ENCODE measurements around the gene MTMR12.
"Not testable (repeated sequence)": the region's sequence is repeated elsewhere in the genome, so short reads cannot be mapped to it uniquely, and the experiment has no call there.

Gene MTMR12

DNA sequence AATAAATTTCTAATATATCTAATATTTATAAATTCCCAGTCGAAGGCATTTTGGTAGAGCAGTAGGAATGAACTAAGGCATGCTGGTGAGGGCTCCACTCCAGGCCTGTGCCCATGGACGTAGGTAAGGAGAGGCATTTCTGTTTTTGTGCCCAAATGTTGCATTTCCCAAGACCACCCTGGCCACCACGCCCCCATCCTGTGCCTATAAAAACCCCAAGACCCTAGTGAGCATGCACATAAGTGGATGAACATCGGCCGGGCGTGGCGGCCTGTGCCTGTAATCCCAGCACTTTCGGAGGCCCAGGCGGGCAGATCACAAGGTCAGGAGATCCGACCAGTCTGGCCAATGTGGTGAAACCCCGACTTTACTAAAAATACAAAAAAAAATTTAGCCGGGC lies 10.1 kb upstream of the MTMR12 start:
- no peak for DNase-seq

DNA sequence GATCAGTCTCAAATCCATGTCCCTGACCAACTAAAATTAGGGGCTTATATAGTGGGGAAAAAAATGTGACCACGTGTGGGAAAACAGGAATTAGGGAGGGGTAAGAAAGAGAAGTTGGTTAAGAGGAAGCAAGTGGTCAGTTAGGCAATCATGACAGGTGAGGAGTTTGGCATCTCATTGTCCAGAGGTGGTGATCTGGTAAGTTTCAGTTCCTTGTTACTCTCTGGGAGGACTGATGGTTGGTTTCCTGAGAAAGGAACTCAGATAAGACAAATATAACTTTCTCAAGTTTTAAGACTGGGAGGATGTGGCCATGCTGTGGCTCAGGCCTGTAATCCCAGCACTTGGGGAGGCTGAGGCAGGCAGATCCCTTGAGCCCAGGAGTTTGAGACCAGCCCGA lies 9.0 kb upstream of the MTMR12 start:
- DNase-seq = not testable (repeated sequence)

DNA sequence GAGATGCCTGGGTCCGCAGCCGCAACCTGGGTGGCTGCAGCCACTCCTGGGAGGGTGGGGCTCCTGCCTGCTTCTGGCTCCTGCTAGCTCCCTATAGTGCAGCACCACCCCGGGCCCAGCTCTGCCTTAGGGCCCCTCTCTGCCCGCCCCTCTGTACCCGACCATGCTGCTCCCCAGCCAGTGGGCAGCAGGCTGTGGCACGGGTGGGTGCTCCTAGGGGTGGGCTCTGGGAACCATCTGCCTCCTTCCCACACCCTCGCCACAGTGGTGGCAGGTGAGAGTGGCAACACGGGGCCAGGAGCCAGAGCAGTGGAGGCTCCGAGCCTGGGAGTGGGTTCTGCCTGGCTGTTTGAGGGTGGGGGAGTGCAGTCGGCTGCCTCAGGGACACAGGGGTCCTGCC lies 7.8 kb upstream of the MTMR12 start:
- DNase-seq = no peak

DNA sequence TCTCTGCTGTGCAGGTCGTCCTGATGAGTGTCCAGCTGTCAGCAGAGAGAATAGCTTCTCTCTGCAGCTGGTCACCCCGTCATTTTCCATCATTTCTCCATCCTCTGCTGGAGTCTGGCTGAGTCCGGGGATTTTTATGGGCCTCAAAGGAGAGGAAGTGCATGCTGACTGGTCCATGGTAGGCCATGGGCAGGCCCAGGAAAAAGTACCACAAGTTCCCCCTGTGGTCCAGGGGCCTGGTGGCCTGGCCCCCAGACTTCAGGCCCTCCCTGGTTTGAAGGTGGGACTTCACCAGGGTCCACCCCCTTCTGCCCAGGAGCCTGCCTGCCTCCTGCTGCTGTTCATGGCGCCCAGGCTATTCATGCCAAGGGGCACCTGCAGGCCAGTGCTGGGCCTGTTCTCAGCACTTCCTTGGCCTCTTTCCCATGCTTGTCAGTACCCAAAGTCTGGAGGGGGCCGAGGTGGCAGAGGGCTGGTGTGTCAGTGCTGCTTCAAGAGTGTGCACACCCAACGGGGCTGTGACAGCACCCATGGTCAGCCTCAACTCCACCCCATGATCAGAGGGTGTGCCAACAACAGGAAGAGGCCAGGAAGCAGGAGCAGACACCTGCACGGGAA lies 7.3 kb upstream of the MTMR12 start:
- no peak for DNase-seq

DNA sequence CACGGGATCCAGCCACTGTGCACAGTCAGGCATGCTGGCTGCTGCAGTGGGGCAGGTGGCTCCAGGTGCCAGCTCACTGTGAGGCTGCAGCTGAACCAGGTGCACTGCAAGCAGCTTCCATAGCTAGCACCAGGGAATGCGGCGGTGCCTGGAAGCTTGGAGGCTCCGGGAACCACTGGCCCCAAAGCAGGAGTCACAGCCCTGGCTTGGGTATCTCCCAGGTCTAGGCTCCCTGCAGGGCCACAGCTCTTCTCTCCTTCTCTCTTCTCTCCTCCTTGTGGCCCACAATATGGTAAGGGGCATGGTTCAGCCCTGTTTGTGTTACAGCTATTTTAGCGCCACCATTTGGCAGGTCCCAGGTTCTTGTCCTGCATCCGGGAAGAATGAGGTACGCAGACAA lies 6.7 kb upstream of the MTMR12 start:
- DNase-seq = no peak

DNA sequence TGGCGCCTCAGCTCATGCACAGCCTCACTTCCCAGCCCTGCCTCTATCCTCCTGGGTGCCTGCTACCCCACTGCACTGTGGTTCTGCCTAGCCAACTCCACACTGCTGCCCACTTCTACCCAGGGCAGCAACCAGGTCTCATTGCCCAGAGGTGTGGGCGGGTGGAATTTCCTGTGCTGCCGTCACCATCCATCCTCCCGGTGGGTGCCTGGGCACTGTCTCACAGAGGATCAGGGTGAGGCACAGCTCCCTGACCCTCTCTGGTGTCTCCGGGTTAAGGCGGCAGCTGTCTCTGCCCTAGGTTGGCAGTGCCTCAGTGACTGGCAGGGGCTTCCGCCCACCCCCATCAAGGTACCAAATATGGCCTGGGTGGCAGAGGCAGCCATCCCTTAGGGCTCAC lies 4.3 kb upstream of the MTMR12 start:
- DNase-seq = no peak

DNA sequence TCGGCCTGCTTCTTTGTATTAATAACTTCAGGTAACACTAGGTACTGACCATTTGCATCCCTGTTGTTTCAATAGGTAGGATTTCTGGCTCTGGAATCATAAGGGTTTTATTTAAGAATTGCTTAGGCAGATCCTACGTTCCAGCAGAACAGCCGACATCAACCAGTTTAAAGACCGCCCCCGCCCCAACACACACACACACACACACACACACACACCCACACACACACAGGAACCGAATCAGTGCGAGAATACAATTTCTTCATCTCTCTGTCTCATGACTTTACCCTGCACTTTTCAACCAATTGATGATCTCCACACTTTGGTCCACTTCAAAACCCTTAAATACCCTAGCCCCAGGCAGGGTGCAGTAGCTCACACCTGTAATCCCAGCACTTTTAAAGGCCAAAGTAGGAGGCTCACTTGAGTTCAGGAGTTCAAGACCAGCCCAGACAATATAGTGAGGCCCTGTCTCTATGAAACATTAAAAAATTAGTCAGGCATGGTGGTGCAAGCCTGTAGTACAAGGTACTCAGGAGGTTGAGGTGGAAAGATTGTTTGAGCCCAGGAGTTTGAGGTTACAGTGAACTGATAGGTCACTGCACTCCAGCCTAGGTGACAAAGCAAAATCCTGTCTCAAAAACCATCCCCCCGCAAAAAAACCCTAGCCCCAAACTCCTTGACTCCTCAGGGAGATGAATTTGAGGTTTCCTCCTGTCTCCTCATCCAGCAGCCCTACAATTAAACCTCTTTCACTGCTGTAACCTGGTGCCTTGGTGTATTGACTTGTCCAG lies 2.7 kb upstream of the MTMR12 start:
- no peak for DNase-seq

DNA sequence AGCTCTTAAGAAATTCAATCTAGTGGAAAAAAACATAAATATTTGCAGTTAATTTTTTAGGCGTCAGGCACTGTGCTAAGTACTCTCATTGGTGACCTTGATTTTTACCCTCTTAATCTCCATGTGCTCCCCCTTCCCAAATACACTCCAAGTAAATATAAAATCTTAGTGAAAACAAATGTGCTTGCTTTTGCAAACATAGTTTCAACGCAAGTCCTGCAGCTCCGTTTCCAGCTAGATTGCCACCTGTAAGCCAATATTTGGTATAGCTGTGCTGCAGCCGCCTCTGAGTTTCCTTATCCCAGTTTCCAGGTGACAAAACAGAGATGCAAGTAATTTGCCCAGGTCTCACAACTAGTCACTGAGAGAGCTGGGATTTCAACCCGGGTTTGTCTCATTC lies 1.9 kb upstream of the MTMR12 start:
- DNase-seq = no peak

DNA sequence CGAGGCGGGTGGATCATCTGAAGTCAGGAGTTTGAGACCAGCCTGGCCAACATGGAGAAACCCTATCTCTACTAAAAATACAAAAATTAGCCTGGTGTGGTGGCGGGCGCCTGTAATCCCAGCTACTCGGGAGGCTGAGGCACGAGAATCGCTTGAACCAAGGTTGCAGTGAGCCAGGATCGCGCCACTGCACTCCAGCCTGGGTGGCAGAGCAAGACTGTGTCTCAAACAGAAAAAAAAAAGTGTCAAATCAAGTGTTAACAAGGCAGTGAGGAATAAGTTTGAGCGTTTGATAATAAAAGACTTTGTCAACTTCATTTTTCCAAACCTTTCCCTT lies 1.4 kb upstream of the MTMR12 start:
- not testable (repeated sequence) for DNase-seq

DNA sequence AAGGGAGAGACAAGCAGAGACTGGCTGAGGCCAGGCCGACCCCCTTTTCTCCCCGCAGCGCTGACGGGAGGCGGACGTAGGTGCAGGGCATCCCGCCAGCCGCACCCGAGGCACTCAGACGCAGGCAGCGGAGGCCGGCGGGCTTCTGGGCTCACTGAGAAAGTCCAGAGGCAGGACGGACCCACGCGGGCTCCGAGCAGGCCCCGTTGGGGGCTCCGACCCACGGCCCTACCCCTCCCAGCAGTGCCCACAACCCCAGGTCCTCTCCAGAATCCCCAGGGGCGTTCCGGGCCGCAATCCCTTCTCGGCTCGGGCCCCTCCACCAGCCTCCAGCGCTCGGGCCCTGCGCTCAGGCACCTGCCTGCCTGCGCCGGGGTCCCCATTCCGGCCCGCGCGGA lies 543 bp downstream of the MTMR12 start:
- peak; percentile 37 to 84 (median 82) for DNase-seq

DNA sequence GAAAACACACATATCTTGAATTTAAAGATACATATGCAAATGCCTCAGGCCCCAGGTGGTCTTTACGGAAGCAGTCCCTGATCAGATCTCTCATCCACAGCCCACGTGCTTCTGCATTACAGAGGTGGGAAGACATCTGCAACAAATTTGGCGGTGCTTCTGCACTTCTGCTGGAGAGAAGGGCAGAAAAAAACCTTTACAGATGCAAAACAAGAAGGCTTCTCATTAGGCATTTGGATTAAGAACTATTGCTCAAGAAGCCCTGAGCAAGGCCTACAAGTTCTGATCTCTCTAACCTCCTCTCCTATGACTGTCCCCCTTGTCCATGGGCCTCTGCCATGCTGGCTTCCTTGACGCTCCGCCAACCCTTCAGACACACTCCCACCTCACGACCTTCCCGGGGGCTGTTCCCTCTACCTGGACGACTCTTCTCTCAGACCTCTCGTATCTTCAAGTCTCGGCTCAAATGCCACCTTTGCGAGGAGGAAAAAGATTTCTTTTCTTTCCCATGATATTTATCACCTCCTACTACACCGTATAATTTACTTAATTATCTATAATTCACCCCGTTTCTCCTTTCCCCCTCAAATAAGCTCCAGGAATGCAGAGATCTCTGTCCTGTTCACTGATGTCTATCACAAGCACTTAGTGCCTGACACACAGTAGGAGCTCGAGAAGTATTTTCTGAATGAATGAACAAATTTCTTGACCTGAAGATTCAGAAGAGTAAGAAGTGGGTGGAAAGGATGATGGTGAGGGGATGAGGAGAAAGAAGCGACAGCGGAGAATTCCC lies 1.1 kb downstream of the MTMR12 start:
- no peak for DNase-seq

DNA sequence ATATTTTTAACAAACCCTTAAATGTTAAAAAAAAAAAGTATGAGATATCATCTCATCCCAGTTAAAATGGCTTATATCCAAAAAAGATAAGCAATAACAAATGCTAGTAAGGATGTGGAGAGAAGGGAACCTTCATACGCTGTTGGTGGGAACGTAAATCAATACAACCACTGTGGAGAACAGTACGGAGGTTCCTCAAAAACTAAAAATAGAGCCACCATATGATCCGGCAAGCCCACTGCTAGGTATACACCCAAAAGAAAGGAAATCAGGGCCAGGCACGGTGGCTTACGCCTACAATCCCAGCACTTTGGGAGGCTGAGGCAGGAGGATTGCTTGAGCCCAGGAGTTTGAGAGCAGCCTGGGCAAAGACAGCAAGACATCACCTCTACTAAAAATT lies 3.0 kb downstream of the MTMR12 start:
- DNase-seq = no peak

DNA sequence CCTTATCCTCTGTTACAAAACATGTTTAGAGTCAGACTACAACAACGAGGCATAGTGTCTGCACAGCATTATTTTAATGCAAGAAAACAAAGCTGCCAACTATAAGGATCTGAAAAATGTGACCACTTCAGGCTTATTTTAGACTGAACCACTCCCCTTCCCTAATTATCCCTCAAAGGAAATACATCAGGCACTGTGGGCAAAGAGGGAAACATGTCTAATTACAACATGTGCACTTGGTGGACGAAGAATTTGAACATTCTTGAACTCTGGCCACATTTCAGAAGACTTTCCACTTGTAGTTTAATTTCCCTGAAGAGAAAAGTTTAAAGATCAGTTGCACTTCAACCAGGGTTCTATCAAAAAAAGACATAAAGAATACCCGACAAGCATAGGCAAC lies 3.8 kb downstream of the MTMR12 start:
- no peak for DNase-seq

DNA sequence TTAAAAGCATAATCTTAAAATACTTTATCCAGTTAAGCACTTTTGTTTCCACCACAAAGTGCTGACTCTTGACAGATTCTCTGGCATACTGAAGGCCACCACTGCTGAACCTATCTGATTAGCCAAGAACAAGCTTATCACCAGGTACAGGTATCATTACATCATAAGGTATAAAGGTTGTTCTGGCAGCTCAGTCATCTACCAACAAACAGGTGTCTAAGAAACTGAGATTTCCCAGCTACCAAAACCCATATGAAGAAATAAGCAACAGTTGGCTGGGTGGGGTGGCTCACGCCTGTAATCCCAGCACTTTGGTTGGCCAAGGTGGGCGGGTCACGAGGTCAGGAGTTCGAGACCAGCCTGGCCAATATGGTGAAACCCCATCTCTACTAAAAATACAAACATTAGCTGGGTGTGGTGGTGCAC lies 5.0 kb downstream of the MTMR12 start:
- DNase-seq = no peak

DNA sequence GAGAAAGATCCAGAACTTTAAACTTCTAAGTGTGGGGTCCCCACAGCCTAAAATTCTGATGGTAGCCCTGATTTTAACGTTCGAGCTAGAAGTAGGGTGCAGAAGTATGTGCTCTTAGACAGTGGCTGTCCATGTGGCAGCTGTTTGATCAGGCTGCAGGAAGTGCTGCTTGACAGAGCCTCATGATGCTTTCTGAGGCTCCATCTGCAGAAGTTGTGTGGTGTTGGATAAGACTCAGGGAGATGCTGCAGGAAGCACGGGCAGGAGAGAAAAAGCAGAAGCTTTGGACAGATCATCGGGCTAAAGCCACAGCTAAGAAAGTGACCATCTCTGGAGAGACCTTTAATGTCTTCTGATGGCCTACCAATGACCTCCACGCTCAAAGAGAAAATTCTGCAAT lies 8.1 kb downstream of the MTMR12 start:
- no peak for DNase-seq

DNA sequence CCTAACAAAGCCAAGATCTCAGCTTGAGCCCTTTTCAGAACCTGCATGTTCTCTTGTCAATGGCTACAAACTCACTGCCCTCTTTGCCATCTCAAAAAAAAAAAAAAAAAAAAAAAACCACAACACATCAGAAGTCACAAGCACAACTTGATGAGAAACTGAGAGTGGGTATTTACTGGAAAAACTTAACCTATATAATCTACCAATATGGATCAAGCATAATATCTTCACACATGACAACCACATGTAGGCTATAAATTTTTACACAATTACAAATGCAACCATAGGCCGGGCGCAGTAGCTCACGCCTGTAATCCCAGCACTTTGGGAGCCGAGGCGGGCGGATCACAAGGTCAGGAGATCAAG lies 9.0 kb downstream of the MTMR12 start:
- no peak for DNase-seq

DNA sequence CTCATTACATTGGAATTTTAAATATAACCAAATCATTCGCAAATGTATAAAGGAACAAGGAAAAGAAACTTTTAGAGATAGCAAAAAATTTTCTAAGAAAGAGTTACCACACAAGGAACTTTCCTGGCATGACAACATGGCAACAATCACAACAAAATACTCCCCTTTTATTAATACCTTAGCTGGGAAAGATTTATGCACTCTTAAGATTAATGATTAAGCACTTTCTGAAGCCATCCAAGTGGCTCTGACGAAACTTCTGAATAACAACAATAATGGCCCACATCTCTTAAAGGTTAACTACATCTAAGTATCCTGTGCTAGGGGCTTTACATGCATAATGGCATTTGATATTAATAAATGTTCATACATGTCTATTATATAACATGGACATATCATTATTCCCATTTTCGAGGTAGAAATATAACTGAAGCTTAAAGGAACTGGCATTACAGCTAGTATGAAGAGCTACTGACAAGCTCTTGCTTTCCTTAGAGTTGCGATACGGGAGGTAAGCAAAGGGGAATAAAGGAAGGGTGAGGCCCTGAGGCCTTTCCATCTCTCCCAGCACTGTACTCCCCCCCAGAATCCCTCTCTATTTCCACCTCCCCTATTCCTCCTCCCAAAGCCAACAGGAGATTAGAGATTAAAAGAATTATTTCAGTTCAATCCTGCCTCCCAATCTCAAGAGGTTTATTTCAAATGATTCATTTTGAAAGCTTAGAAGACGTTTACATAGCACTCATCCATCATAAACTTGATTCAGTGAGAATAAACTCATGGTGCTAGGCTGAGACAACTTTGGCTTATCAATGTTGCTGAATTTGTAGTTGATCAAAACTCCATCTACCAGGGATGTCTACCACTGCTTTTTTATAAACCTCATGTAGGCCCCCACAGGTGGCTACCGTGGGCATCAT lies 9.6 kb downstream of the MTMR12 start:
- no peak for DNase-seq

DNA sequence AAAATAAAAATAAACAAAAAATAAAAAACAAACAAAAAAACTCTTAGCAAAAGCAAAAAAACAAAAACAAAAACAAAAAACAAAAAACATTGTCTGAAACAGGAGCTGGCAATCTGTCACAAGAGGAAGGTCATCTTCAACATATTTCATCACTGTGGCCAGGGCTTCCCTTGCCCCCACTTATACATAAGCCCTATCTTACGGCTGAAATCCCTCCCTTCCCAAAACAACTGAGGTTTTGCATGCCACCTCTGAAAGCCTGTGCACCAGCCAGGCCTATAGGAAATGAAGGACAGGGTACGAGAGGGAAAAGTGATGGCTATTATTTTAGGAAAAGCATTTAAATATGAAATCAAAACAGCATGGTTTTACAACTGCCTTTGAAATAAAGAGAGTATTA lies 10.8 kb downstream of the MTMR12 start:
- no peak for DNase-seq

DNA sequence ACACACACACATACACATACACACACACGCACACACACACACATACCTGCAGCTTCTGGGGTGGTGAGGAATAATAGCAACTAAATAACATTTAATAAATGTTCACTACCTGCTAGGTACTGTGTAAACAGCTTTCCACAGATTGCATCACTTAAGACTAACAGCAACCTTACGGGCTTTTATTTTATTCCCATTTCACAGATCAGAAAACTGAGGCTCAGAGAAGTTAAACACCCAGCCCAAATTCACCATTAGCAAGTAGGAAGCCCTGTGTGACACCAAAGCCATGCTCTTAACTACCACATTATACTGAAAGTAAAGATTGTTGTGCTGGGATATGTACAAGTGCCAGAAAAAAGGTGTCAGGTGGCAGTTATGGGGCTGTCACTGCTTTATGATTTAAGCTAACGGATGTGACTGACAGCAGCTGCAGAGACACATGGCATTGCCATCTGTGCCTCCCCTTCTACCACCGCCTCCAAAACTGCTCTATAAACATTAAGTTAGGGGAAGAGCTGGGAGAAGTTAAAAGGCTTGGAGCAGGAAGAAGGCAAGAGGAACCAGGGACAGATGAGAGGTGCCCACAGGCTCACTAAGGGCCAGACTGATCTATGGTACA lies 13.6 kb downstream of the MTMR12 start:
- no peak for DNase-seq

DNA sequence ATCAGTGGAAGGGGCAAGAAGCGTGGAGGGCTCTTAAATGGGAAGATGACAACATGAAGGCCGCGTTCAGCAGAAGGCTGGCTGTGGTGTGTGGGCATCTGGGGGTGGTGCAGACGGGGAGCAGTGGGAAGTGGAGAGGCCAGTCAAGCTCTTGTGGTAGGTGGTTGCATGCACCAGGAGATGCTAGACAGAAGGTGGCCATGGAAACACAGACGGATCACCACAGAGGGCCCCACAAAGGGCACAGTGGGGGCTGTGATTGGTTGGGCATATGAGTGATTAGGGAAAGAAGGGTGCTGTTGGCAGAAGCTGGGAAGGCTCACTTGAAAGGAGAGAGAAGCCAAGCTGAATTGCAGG lies 14.7 kb downstream of the MTMR12 start:
- no peak for DNase-seq

DNA sequence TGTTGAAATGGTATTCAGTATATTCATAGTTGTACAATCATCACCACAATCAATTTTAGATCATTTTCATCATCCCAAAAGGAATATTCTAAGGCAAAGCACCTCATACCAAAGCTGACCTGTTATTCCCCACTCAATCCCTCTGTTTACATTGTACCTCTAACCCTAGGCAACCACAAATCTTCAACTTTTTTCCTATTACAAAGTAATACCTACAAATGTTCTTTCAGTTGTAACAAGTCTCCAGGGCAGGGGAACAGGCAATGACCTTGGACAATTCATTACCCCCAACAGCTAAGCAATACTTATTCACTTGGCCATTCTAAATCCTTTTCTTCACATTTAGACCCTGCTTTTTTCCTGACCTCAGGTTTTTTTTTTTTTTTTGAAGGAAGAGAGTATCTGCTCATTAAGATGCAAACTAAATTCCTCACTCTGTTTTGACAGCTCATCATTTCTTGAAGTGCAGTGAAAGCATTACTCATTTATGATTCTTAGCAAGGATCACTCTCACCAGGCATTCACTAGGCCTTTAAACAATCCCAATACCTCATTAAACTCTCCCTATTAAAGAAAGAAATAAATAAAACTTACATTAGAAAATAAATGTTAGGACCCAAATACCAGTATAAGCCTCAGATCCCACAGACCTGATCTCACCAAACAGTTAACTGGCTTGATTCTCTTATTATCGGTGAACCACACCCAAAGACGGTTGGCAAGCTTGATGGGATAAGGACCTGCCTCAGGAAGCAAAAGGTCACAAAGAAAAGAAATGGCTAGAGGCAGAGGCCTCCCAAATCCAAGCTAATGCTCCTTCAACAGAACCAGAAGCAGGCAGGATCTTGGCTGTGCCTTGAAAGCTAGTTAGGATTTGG lies 15.3 kb downstream of the MTMR12 start:
- DNase-seq = no peak
